Upper lobe of left lung (tissue), 6 donors: ENCODE data around the gene PKP1. TPM values are rescaled to one million over a fixed set of nuclear protein-coding genes. Genes with fewer than 3 reads are reported as not detected.

ENCODE experiments used
- ATAC-seq, 2 donors: fragments of 200-7000 bp; cut with Tn5 transposase; one replicate each; pipeline ENCODE4 v1.9.1; 2022; ENCODE audit warnings: mild to moderate bottlenecking in 2 of 2, moderate library complexity in 2 of 2; ENCODE audit not compliant: low FRiP score in 2 of 2
- DNase-seq, 2 donors: peaks; one replicate each; pipeline ENCODE4 v3.0.0-alpha.2; 2019 to 2020
- H3K27ac ChIP-seq, 4 donors: fragments of 200-600 bp; sonication (generic); one replicate each; pipeline ENCODE4 v1.5.1; 2016 to 2019
- H3K27me3 ChIP-seq, 4 donors: fragments of 200-600 bp; sonication (generic); one replicate each; pipeline ENCODE4 v1.5.1; 2017 to 2019
- H3K36me3 ChIP-seq, 4 donors: fragments of 200-600 bp; sonication (generic); one replicate each; pipeline ENCODE4 v1.5.1; 2016 to 2019
- H3K4me1 ChIP-seq, 4 donors: fragments of 200-600 bp; sonication (generic); one replicate each; pipeline ENCODE4 v1.5.1; 2018 to 2019
- H3K4me3 ChIP-seq, 4 donors: fragments of 200-600 bp; sonication (generic); one replicate each; pipeline ENCODE4 v1.5.1; 2017 to 2019; ENCODE audit warnings: mild to moderate bottlenecking in 2 of 4, moderate library complexity in 1 of 4
- H3K9me3 ChIP-seq, 4 donors: fragments of 200-600 bp; sonication (generic); one replicate each; pipeline ENCODE4 v1.5.1; 2018 to 2019
- CTCF ChIP-seq, 6 experiments: fragments of 450-650 bp in 4 of 6; fragments of 200-600 bp in 2 of 6; sonication (generic) in 2 of 6; IDR thresholded peaks; one replicate each; pipeline ENCODE4 v1.5.1; 2016 to 2019; ENCODE audit warnings: antibody characterized with exemption in 6 of 6
- EP300 ChIP-seq, 4 donors: sonication (generic); formaldehyde crosslinking; IDR thresholded peaks; one replicate each; pipeline ENCODE4 v1.5.1; 2017; ENCODE audit warnings: antibody characterized with exemption in 4 of 4, control low read depth in 2 of 4
- POLR2A ChIP-seq, 4 donors: fragments of 450-650 bp; IDR thresholded peaks; one replicate each; pipeline ENCODE4 v1.5.1; 2016 to 2017; ENCODE audit warnings: antibody characterized with exemption in 4 of 4, mild to moderate bottlenecking in 2 of 4
- POLR2AphosphoS5 ChIP-seq, 2 donors: sonication (generic); formaldehyde crosslinking; IDR thresholded peaks; one replicate each; pipeline ENCODE4 v1.5.1; 2017; ENCODE audit warnings: antibody characterized with exemption in 2 of 2
- WGBS, 2 donors: methylation state at CpG; one replicate each; pipeline ENCODE4 v1.1.5; 2017 to 2018; 5-methylcytosine and 5-hydroxymethylcytosine counted together
- total RNA-seq, 6 donors: library from RNA; depleted of rRNA in 4 of 6; stranded (reverse); fragments of >200 nt in 4 of 6; gene quantifications; one replicate each; pipeline versions ENCODE4 v1.1.0 to v1.2.1, GENCODE V29; 2016 to 2021
- donor health status: DM: no; HTN: no; CAD: no; lungs with moderate emphysema.
- donor health status: DM: no; HTN: yes; CAD: no; lungs with severe emphysema.

PKP1 gene
- total RNA-seq, 6 donors from 2014 or later = 0.86 to 4.9 (median 2.5) TPM

- no peaks in the 10 kb centered on the region for H3K36me3 ChIP-seq
- 34 to 61% methylated on average over 3 to 5 of the region's 5 CpGs for WGBS, 2 donors
- H3K4me1 ChIP-seq = peaks cover 3 to 9% (median 6%) of the 10 kb centered on the region in 4 donors
- DNase-seq (peak in 1 of 2 donors; percentile 47), ATAC-seq (no peak)
- H3K27me3 ChIP-seq = peaks cover 0 to 3% (median 0%) of the 10 kb centered on the region in 4 donors
- TF ChIP-seq CTCF (IDR thresholded peaks at IDR 0.05) (peak; percentile 28 to 74 (median 54)), POLR2AphosphoS5 (IDR thresholded peaks at IDR 0.05) (no peak)
- no peak overlapping the region for H3K4me3 ChIP-seq
- H3K27ac ChIP-seq = no peak overlapping the region
- H3K9me3 ChIP-seq = peaks cover 0 to under 1% (median 0%) of the 10 kb centered on the region in 4 donors
Measured at GRCh38 chr1:201346337-201346939, 63.1 kb downstream of the PKP1 start.

- DNase-seq = no peak
- Histone ChIP-seq H3K27ac (no peak overlapping the region), H3K4me1 (peaks cover 3 to 9% (median 6%) of the 10 kb centered on the region in 4 donors), H3K4me3 (no peak overlapping the region), H3K9me3 (no peaks in the 10 kb centered on the region), H3K27me3 (peaks cover 0 to 3% (median 0%) of the 10 kb centered on the region in 4 donors), H3K36me3 (no peaks in the 10 kb centered on the region)
- no peak for ATAC-seq
- TF ChIP-seq POLR2AphosphoS5 (IDR thresholded peaks at IDR 0.05) (no peak), EP300 (IDR thresholded peaks at IDR 0.05) (no peak), POLR2A (IDR thresholded peaks at IDR 0.05) (no peak), CTCF (IDR thresholded peaks at IDR 0.05) (no peak)
- WGBS, 2 donors = 30% methylated on average over 2 of the region's 2 CpGs
Measured at GRCh38 chr1:201346987-201347386, 63.7 kb downstream of the PKP1 start.

GRCh38 chr1:201347498-201348210 lies 64.3 kb downstream of the PKP1 start:
- no peak for TF ChIP-seq POLR2AphosphoS5 (IDR thresholded peaks at IDR 0.05)
- TF ChIP-seq CTCF (IDR thresholded peaks at IDR 0.05) = no peak
- no peak for TF ChIP-seq POLR2A (IDR thresholded peaks at IDR 0.05)
- TF ChIP-seq EP300 (IDR thresholded peaks at IDR 0.05) = no peak
- ATAC-seq = no peak
- Histone ChIP-seq H3K4me1 (peaks cover 3 to 9% (median 6%) of the 10 kb centered on the region in 4 donors), H3K4me3 (no peak overlapping the region), H3K9me3 (no peaks in the 10 kb centered on the region), H3K36me3 (no peaks in the 10 kb centered on the region), H3K27me3 (peaks cover 0 to 3% (median 0%) of the 10 kb centered on the region in 4 donors), H3K27ac (no peak overlapping the region)
- WGBS, 2 donors = 43 to 54% methylated on average over 7 of the region's 7 CpGs
- DNase-seq = no peak

GRCh38 chr1:201348211-201348566 lies 64.9 kb downstream of the PKP1 start:
- H3K36me3 ChIP-seq = no peaks in the 10 kb centered on the region
- DNase-seq = no peak

More at GRCh38 chr1:201348211-201348566, 64.9 kb downstream of the PKP1 start:
- Histone ChIP-seq H3K9me3 (no peaks in the 10 kb centered on the region), H3K4me3 (no peak overlapping the region), H3K4me1 (peaks cover 3 to 9% (median 6%) of the 10 kb centered on the region in 4 donors), H3K27ac (no peak overlapping the region), H3K27me3 (peaks cover 0 to 3% (median 0%) of the 10 kb centered on the region in 4 donors)
- TF ChIP-seq EP300 (IDR thresholded peaks at IDR 0.05) (no peak), POLR2AphosphoS5 (IDR thresholded peaks at IDR 0.05) (no peak), CTCF (IDR thresholded peaks at IDR 0.05) (peak; percentile 27 to 60 (median 46)), POLR2A (IDR thresholded peaks at IDR 0.05) (no peak)
- WGBS, 2 donors = 24 to 29% methylated on average over 5 to 6 of the region's 6 CpGs
- peak in 1 of 2 donors; percentile 42 for ATAC-seq
